ENCODE results near the gene DYNLT5. TPM values are rescaled to one million over a fixed set of nuclear protein-coding genes. Genes with fewer than 3 reads are reported as not detected.

Gene DYNLT5
- polyA plus RNA-seq, 1 donor (not counting 4 experiments of a cell fraction or from before 2014, with no cell fraction given), result not detected

DNA sequence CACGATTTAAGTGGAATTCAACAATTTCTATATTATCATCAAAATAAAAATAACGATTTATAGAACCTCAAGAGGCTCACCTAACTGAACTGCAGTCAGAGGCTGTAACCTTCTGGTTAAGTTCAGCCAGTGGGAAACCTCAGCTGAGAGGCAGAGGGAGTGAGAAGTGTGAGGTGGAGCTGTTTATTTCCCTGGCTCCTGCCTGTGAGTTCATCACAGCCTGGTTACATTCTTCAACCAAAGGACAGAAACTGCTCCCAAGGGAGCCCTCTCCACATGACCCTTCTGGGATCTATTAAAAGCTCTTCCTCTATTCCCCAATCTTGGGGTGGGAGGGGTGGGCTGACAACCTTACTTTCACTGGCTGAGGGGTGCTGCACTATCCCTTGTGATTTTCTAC, 22.2 kb downstream of the DYNLT5 start:
- dilution Hi-C loops (cut with MboI; ENCODE audit: extremely low pct_ligation_motif_present, low sequenced_read_pairs), result no loop called here
- Histone ChIP-seq H3K9ac (ENCODE audit: control insufficient read depth, extremely low read depth, insufficient read depth, low read length) (no peak overlapping the region), H3K4me1 (ENCODE audit: control insufficient read depth, extremely low read depth, insufficient read depth, low read length) (no peaks in the 10 kb centered on the region), H3K4me3 (ENCODE audit: control insufficient read depth in 2 of 3, extremely low read depth in 1 of 3, insufficient read depth in 2 of 3, low read depth in 1 of 3, low read length in 3 of 3) (no peak overlapping the region), H3K79me2 (ENCODE audit: control insufficient read depth, insufficient read depth, low read length) (no peaks in the 10 kb centered on the region), H3K9me1 (ENCODE audit: control insufficient read depth, extremely low read depth, insufficient read depth, low read length) (no peaks in the 10 kb centered on the region), H3K27me3 (ENCODE audit: control insufficient read depth, extremely low read depth, insufficient read depth, low read length) (peaks cover 3% of the 10 kb centered on the region), H3K36me3 (ENCODE audit: control insufficient read depth in 2 of 2, extremely low read depth in 1 of 2, insufficient read depth in 2 of 2, low read length in 2 of 2) (no peaks in the 10 kb centered on the region), H3K4me2 (ENCODE audit: control insufficient read depth, extremely low read depth, insufficient read depth, low read depth, low read length) (no peak overlapping the region), H2AFZ (ENCODE audit: control insufficient read depth, low read length) (no peak overlapping the region), H4K20me1 (ENCODE audit: control insufficient read depth, extremely low read depth, insufficient read depth, low read length) (no peaks in the 10 kb centered on the region), H3K9me3 (ENCODE audit: control insufficient read depth, low read depth, low read length) (no peaks in the 10 kb centered on the region), H3K27ac (ENCODE audit: control insufficient read depth, insufficient read depth, low read length) (no peak overlapping the region)
- DNase-seq (ENCODE audit: low read depth, low spot score) (no peak), FAIRE-seq (no peak)
- TF ChIP-seq, protein P1, sequence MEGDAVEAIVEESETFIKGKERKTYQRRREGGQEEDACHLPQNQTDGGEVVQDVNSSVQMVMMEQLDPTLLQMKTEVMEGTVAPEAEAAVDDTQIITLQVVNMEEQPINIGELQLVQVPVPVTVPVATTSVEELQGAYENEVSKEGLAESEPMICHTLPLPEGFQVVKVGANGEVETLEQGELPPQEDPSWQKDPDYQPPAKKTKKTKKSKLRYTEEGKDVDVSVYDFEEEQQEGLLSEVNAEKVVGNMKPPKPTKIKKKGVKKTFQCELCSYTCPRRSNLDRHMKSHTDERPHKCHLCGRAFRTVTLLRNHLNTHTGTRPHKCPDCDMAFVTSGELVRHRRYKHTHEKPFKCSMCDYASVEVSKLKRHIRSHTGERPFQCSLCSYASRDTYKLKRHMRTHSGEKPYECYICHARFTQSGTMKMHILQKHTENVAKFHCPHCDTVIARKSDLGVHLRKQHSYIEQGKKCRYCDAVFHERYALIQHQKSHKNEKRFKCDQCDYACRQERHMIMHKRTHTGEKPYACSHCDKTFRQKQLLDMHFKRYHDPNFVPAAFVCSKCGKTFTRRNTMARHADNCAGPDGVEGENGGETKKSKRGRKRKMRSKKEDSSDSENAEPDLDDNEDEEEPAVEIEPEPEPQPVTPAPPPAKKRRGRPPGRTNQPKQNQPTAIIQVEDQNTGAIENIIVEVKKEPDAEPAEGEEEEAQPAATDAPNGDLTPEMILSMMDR (optimal IDR thresholded peaks at IDR 0.05 in 1 of 3, IDR thresholded peaks at IDR 0.05 in 1 of 3, conservative IDR thresholded peaks at IDR 0.05 in 1 of 3; ENCODE audit: extremely low read depth in 1 of 3, insufficient read depth in 2 of 3, low read length in 3 of 3), result no peak
- TF ChIP-seq EZH2 (IDR thresholded peaks at IDR 0.05; ENCODE audit: low read length), result no peak

DNA sequence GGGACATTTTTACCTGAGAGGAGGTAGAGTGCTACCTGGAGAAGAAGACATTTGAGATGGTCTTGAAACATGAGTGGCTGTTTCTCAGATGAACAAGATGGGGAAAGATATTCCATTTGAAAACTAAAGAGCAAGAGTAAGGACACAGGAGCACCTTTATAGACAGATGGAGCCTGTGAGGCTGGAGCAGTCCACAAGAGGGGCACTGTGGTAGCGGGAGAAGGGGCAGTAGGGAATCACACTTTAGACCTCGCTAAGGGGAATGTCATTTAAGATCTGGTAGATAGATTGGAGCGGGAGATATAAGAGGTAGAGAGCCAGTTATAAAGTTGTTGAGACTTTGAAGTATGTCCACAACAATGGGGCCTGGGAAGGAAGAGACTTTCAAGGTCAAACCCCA, 23.4 kb downstream of the DYNLT5 start:
- FAIRE-seq (no peak), DNase-seq (ENCODE audit: low read depth, low spot score) (no peak)
- dilution Hi-C loops (cut with MboI; ENCODE audit: extremely low pct_ligation_motif_present, low sequenced_read_pairs), result no loop called here
- Histone ChIP-seq H3K9me3 (ENCODE audit: control insufficient read depth, low read depth, low read length) (no peaks in the 10 kb centered on the region), H3K4me3 (ENCODE audit: control insufficient read depth in 2 of 3, extremely low read depth in 1 of 3, insufficient read depth in 2 of 3, low read depth in 1 of 3, low read length in 3 of 3) (no peak overlapping the region), H3K27me3 (ENCODE audit: control insufficient read depth, extremely low read depth, insufficient read depth, low read length) (peaks cover 3% of the 10 kb centered on the region), H3K4me1 (ENCODE audit: control insufficient read depth, extremely low read depth, insufficient read depth, low read length) (no peaks in the 10 kb centered on the region), H3K4me2 (ENCODE audit: control insufficient read depth, extremely low read depth, insufficient read depth, low read depth, low read length) (no peak overlapping the region), H3K27ac (ENCODE audit: control insufficient read depth, insufficient read depth, low read length) (no peak overlapping the region), H3K79me2 (ENCODE audit: control insufficient read depth, insufficient read depth, low read length) (no peaks in the 10 kb centered on the region), H4K20me1 (ENCODE audit: control insufficient read depth, extremely low read depth, insufficient read depth, low read length) (no peaks in the 10 kb centered on the region), H2AFZ (ENCODE audit: control insufficient read depth, low read length) (no peak overlapping the region), H3K9ac (ENCODE audit: control insufficient read depth, extremely low read depth, insufficient read depth, low read length) (no peak overlapping the region), H3K9me1 (ENCODE audit: control insufficient read depth, extremely low read depth, insufficient read depth, low read length) (no peaks in the 10 kb centered on the region), H3K36me3 (ENCODE audit: control insufficient read depth in 2 of 2, extremely low read depth in 1 of 2, insufficient read depth in 2 of 2, low read length in 2 of 2) (no peaks in the 10 kb centered on the region)
- TF ChIP-seq EZH2 (IDR thresholded peaks at IDR 0.05; ENCODE audit: low read length), result no peak
- TF ChIP-seq, protein P1 (optimal IDR thresholded peaks at IDR 0.05 in 1 of 3, IDR thresholded peaks at IDR 0.05 in 1 of 3, conservative IDR thresholded peaks at IDR 0.05 in 1 of 3; ENCODE audit: extremely low read depth in 1 of 3, insufficient read depth in 2 of 3, low read length in 3 of 3), result no peak

Measured in keratinocyte (primary cell).